SK-N-SH (cell line): ENCODE results near the gene MB21D2. TPM values are rescaled to one million over a fixed set of nuclear protein-coding genes. Genes with fewer than 3 reads are reported as not detected.

ENCODE experiments used
- CTCF ChIA-PET: fragments of 300-600, 350-600 bp; formaldehyde crosslinking; extraction: SDS; loops from one replicate; lab custom pipeline; 2021; lab: Yijun Ruan, JAX
- POLR2A ChIA-PET: fragments of 350-600 bp; sonication (Branson Sonifier 250); formaldehyde crosslinking; extraction: SDS; loops from one replicate; lab custom pipeline; 2020; ENCODE audit warnings: antibody characterized with exemption, inconsistent platforms; lab: Yijun Ruan, JAX
- DNase-seq: peaks from one replicate; pipeline ENCODE4 v3.0.0; 2012
- H2AFZ ChIP-seq: fragments of 200-600 bp; sonication (generic); 2 replicates; pipeline ENCODE4 v1.8.1; 2016; ENCODE audit warnings: antibody characterized with exemption, mild to moderate bottlenecking, low read depth
- H3F3A ChIP-seq: fragments of 200-600 bp; sonication (generic); replicated peaks from 2 replicates; pipeline ENCODE3; 2016; ENCODE audit warnings: antibody characterized with exemption, mild to moderate bottlenecking; ENCODE audit not compliant: insufficient read depth
- H3K27ac ChIP-seq, 2 experiments: fragments of 200-500 bp in 1 of 2; fragments of 200-600 bp in 1 of 2; sonication (Bioruptor generic) in 1 of 2; sonication (generic), shearing (Covaris generic) in 1 of 2; 2 replicates each; pipeline versions ENCODE4 v1.5.1 to v1.6.1; 2014 to 2016; ENCODE audit warnings: low read depth in 2 of 2, inconsistent platforms in 1 of 2, low read length in 1 of 2, mild to moderate bottlenecking in 1 of 2, mixed read lengths in 1 of 2
- H3K27me3 ChIP-seq: fragments of 200-600 bp; sonication (generic), shearing (Covaris generic); 2 replicates; pipeline ENCODE4 v1.6.1; 2016; ENCODE audit warnings: mixed run types; ENCODE audit not compliant: insufficient read depth
- H3K36me3 ChIP-seq, 2 experiments: fragments of 200-500 bp in 1 of 2; fragments of 200-600 bp in 1 of 2; sonication (Bioruptor generic) in 1 of 2; sonication (generic) in 1 of 2; replicated peaks in 1 of 2; 2 replicates each; pipeline versions ENCODE3 to v1.5.1; 2014 to 2016; ENCODE audit warnings: low read length in 1 of 2, mild to moderate bottlenecking in 1 of 2; ENCODE audit not compliant: insufficient read depth in 2 of 2, control insufficient read depth in 1 of 2
- H3K4me1 ChIP-seq, 2 experiments: fragments of 200-500 bp in 1 of 2; fragments of 200-600 bp in 1 of 2; sonication (Bioruptor generic) in 1 of 2; sonication (generic), shearing (Covaris generic) in 1 of 2; 2 replicates each; pipeline versions ENCODE4 v1.5.1 to v1.6.1; 2014 to 2016; ENCODE audit warnings: low read depth in 1 of 2, low read length in 1 of 2, mixed run types in 1 of 2; ENCODE audit not compliant: insufficient read depth in 2 of 2, control insufficient read depth in 1 of 2
- H3K4me2 ChIP-seq: fragments of 200-600 bp; sonication (generic), shearing (Covaris generic); 2 replicates; pipeline ENCODE4 v1.6.1; 2017; ENCODE audit warnings: mixed run types
- H3K4me3 ChIP-seq, 2 experiments: fragments of 200-500 bp in 1 of 2; fragments of 200-600 bp in 1 of 2; sonication (Bioruptor generic) in 1 of 2; sonication (generic), shearing (Covaris generic) in 1 of 2; 2 replicates each; pipeline versions ENCODE4 v1.5.1 to v1.8.1; 2014 to 2016; ENCODE audit warnings: low read depth in 2 of 2, inconsistent platforms in 1 of 2, low read length in 1 of 2, mild to moderate bottlenecking in 1 of 2, mixed read lengths in 1 of 2, moderate library complexity in 1 of 2
- H3K79me2 ChIP-seq: fragments of 200-600 bp; sonication (generic); 2 replicates; pipeline ENCODE4 v1.8.1; 2017; ENCODE audit warnings: mild to moderate bottlenecking; ENCODE audit not compliant: insufficient read depth
- H3K9ac ChIP-seq: fragments of 200-600 bp; sonication (generic); 2 replicates; pipeline ENCODE4 v1.6.1; 2017; ENCODE audit warnings: mixed run types
- H3K9me2 ChIP-seq: fragments of 200-600 bp; sonication (generic); 2 replicates; pipeline ENCODE4 v1.6.1; 2017; ENCODE audit warnings: mixed run types
- H3K9me3 ChIP-seq: fragments of 200-600 bp; sonication (generic); 2 replicates; pipeline ENCODE4 v1.6.1; 2017; ENCODE audit warnings: mixed run types, mild to moderate bottlenecking, moderate library complexity
- H4K20me1 ChIP-seq: fragments of 200-600 bp; sonication (generic); 2 replicates; pipeline ENCODE4 v1.6.1; 2017; ENCODE audit warnings: mild to moderate bottlenecking, mixed run types; ENCODE audit not compliant: insufficient read depth
- CHD2 ChIP-seq: fragments of 150-350 bp; IDR thresholded peaks from 2 replicates; pipeline ENCODE4 v1.6.1; 2018; ENCODE audit warnings: low read length; ENCODE audit not compliant: partially characterized antibody
- ELF1 ChIP-seq: IDR thresholded peaks from 2 replicates; pipeline ENCODE4 v1.4.0; 2012
- EZH2phosphoT487 ChIP-seq: fragments of 200-600 bp; sonication (generic); IDR thresholded peaks from 2 replicates; pipeline ENCODE4 v1.6.1; 2017; ENCODE audit warnings: low read depth, mixed run types, mild to moderate bottlenecking, antibody characterized with exemption, moderate library complexity, borderline replicate concordance
- FOXJ3 ChIP-seq: sonication (generic); formaldehyde crosslinking; IDR thresholded peaks from 2 replicates; pipeline ENCODE4 v1.5.1; 2020; ENCODE audit warnings: mild to moderate bottlenecking, missing genetic modification reagents
- GABPA ChIP-seq: IDR thresholded peaks from 2 replicates; pipeline ENCODE4 v1.4.0; 2012; ENCODE audit warnings: low read depth, mild to moderate bottlenecking
- NFIC ChIP-seq: IDR thresholded peaks from 2 replicates; pipeline ENCODE4 v1.4.0; 2012; ENCODE audit warnings: borderline replicate concordance
- NRF1 ChIP-seq: IDR thresholded peaks from 2 replicates; pipeline ENCODE4 v1.6.1; 2012; ENCODE audit warnings: low read depth, mild to moderate bottlenecking, low read length
- RFX5 ChIP-seq: IDR thresholded peaks from 2 replicates; pipeline ENCODE4 v1.6.1; 2012; ENCODE audit warnings: mild to moderate bottlenecking, improper control_type of control experiment, low read length
- TCF12 ChIP-seq: IDR thresholded peaks from 2 replicates; pipeline ENCODE4 v1.4.0; 2012
- YY1 ChIP-seq: IDR thresholded peaks from 2 replicates; pipeline ENCODE4 v1.4.0; 2012; ENCODE audit warnings: low read depth, mild to moderate bottlenecking
- WGBS: methylation state at CpG from one replicate; pipeline ENCODE4 v1.1.6; 2017; ENCODE audit warnings: low lambda C conversion rate; 5-methylcytosine and 5-hydroxymethylcytosine counted together
- polyA plus RNA-seq, 3 experiments: library from polyadenylated mRNA; depleted of rRNA; stranded (reverse); fragments of >200 nt; gene quantifications; 2 replicates each; pipeline ENCODE4 v1.2.3, GENCODE V29; 2012
- TF ChIP-seq, protein P1 (sequence below): IDR thresholded peaks from 2 replicates; pipeline ENCODE4 v1.6.1; 2012; ENCODE audit warnings: mild to moderate bottlenecking, low read depth, low read length, moderate library complexity
- TF ChIP-seq, protein P2 (sequence below): IDR thresholded peaks from 2 replicates; pipeline ENCODE4 v1.4.0; 2012; ENCODE audit warnings: low read depth
- TF ChIP-seq, protein P3 (sequence below): IDR thresholded peaks from 2 replicates; pipeline ENCODE4; 2012
- TF ChIP-seq, protein P4 (sequence below): fragments of 150-350 bp; IDR thresholded peaks from 2 replicates; pipeline ENCODE4 v1.6.1; 2017; ENCODE audit warnings: antibody characterized with exemption, low read length, low read depth, borderline replicate concordance
- TF ChIP-seq, protein P5 (sequence below): fragments of 150-350 bp; IDR thresholded peaks from 2 replicates; pipeline ENCODE4 v1.6.1; 2016; ENCODE audit warnings: mild to moderate bottlenecking, low read depth, low read length
- TF ChIP-seq, protein P6 (sequence below): IDR thresholded peaks from 2 replicates; pipeline ENCODE4 v1.4.0; 2012; ENCODE audit warnings: low read depth, borderline replicate concordance
- TF ChIP-seq, protein P7 (sequence below): fragments of 200-600 bp; sonication (generic); IDR thresholded peaks from 2 replicates; pipeline ENCODE4 v1.6.1; 2017; ENCODE audit warnings: antibody characterized with exemption, mild to moderate bottlenecking, moderate library complexity

Gene MB21D2
- polyA plus RNA-seq, 1 of the 3 experiments (the other 2 are of a cell fraction) = 12.7 TPM

DNA sequence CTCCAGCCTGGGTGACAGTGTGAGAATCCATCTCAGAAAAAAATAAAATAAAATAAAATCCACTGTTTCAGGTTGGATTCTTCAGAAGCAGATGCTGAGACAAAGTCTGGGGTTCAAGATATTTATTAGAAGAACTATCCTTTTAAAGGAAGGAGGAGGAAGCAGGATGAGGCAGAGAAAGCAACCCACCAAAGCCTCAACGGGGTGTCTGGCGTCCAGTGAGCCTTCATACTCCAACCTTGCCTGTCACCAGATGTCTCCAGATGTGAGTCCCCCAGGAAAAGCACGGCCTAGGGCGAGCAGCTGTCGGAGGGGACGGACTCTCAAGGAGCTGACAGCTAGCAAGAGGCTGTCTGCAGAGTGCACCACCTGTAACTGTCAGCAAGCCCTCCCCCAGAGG, 37.3 kb downstream of the MB21D2 start:
- WGBS = 77% methylated on average over 4 of the region's 6 CpGs
- no peak overlapping the region for H3K9ac ChIP-seq
- no peak for TF ChIP-seq CHD2
- TF ChIP-seq, protein P1, sequence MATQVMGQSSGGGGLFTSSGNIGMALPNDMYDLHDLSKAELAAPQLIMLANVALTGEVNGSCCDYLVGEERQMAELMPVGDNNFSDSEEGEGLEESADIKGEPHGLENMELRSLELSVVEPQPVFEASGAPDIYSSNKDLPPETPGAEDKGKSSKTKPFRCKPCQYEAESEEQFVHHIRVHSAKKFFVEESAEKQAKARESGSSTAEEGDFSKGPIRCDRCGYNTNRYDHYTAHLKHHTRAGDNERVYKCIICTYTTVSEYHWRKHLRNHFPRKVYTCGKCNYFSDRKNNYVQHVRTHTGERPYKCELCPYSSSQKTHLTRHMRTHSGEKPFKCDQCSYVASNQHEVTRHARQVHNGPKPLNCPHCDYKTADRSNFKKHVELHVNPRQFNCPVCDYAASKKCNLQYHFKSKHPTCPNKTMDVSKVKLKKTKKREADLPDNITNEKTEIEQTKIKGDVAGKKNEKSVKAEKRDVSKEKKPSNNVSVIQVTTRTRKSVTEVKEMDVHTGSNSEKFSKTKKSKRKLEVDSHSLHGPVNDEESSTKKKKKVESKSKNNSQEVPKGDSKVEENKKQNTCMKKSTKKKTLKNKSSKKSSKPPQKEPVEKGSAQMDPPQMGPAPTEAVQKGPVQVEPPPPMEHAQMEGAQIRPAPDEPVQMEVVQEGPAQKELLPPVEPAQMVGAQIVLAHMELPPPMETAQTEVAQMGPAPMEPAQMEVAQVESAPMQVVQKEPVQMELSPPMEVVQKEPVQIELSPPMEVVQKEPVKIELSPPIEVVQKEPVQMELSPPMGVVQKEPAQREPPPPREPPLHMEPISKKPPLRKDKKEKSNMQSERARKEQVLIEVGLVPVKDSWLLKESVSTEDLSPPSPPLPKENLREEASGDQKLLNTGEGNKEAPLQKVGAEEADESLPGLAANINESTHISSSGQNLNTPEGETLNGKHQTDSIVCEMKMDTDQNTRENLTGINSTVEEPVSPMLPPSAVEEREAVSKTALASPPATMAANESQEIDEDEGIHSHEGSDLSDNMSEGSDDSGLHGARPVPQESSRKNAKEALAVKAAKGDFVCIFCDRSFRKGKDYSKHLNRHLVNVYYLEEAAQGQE = no peak
- TF ChIP-seq, protein P2, sequence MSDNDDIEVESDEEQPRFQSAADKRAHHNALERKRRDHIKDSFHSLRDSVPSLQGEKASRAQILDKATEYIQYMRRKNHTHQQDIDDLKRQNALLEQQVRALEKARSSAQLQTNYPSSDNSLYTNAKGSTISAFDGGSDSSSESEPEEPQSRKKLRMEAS = no peak
- TF ChIP-seq, protein P3, sequence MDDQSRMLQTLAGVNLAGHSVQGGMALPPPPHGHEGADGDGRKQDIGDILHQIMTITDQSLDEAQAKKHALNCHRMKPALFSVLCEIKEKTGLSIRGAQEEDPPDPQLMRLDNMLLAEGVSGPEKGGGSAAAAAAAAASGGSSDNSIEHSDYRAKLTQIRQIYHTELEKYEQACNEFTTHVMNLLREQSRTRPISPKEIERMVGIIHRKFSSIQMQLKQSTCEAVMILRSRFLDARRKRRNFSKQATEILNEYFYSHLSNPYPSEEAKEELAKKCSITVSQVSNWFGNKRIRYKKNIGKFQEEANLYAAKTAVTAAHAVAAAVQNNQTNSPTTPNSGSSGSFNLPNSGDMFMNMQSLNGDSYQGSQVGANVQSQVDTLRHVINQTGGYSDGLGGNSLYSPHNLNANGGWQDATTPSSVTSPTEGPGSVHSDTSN = no peak
- no peak for TF ChIP-seq ELF1
- TF ChIP-seq GABPA = no peak
- TF ChIP-seq NFIC = no peak
- TF ChIP-seq FOXJ3 = no peak
- TF ChIP-seq, protein P4, sequence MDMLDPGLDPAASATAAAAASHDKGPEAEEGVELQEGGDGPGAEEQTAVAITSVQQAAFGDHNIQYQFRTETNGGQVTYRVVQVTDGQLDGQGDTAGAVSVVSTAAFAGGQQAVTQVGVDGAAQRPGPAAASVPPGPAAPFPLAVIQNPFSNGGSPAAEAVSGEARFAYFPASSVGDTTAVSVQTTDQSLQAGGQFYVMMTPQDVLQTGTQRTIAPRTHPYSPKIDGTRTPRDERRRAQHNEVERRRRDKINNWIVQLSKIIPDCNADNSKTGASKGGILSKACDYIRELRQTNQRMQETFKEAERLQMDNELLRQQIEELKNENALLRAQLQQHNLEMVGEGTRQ = no peak
- TF ChIP-seq, protein P5, sequence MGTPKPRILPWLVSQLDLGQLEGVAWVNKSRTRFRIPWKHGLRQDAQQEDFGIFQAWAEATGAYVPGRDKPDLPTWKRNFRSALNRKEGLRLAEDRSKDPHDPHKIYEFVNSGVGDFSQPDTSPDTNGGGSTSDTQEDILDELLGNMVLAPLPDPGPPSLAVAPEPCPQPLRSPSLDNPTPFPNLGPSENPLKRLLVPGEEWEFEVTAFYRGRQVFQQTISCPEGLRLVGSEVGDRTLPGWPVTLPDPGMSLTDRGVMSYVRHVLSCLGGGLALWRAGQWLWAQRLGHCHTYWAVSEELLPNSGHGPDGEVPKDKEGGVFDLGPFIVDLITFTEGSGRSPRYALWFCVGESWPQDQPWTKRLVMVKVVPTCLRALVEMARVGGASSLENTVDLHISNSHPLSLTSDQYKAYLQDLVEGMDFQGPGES = no peak
- no peak for TF ChIP-seq EZH2phosphoT487
- TF ChIP-seq RFX5 = no peak
- TF ChIP-seq, protein P6, sequence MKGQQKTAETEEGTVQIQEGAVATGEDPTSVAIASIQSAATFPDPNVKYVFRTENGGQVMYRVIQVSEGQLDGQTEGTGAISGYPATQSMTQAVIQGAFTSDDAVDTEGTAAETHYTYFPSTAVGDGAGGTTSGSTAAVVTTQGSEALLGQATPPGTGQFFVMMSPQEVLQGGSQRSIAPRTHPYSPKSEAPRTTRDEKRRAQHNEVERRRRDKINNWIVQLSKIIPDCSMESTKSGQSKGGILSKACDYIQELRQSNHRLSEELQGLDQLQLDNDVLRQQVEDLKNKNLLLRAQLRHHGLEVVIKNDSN = no peak
- no peak for TF ChIP-seq NRF1
- TF ChIP-seq, protein P7, sequence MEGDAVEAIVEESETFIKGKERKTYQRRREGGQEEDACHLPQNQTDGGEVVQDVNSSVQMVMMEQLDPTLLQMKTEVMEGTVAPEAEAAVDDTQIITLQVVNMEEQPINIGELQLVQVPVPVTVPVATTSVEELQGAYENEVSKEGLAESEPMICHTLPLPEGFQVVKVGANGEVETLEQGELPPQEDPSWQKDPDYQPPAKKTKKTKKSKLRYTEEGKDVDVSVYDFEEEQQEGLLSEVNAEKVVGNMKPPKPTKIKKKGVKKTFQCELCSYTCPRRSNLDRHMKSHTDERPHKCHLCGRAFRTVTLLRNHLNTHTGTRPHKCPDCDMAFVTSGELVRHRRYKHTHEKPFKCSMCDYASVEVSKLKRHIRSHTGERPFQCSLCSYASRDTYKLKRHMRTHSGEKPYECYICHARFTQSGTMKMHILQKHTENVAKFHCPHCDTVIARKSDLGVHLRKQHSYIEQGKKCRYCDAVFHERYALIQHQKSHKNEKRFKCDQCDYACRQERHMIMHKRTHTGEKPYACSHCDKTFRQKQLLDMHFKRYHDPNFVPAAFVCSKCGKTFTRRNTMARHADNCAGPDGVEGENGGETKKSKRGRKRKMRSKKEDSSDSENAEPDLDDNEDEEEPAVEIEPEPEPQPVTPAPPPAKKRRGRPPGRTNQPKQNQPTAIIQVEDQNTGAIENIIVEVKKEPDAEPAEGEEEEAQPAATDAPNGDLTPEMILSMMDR = no peak
- TF ChIP-seq YY1 = no peak
- no peak for TF ChIP-seq TCF12
- TF ChIP-seq, all 33 proteins: peak for 0
- H3K27ac ChIP-seq = no peak overlapping the region
- H3K4me2 ChIP-seq = no peak overlapping the region; the same call in 1 of the 2 replicates
- H3K27me3 ChIP-seq = no peaks in the 10 kb centered on the region
- peaks cover 0 to 5% of the 10 kb centered on the region in 2 experiments for H3K36me3 ChIP-seq
- ChIA-PET POLR2A (no interaction called here), CTCF (interaction anchor here (0.7 to 1.6 kb wide), 3 partner anchors 9 to 19 kb away, joined by 3 to 5 read pairs (median 4); no protein-coding TSS in a partner anchor)
- no peak overlapping the region for H3K4me3 ChIP-seq
- no peaks in the 10 kb centered on the region for H3K9me2 ChIP-seq
- H4K20me1 ChIP-seq = no peaks in the 10 kb centered on the region
- peaks cover 35% of the 10 kb centered on the region for H3F3A ChIP-seq
- DNase-seq = no peak
- H3K4me1 ChIP-seq = peaks cover 6 to 22% of the 10 kb centered on the region in 2 experiments
- H3K79me2 ChIP-seq = peaks cover 63% of the 10 kb centered on the region
- H2AFZ ChIP-seq = no peak overlapping the region
- H3K9me3 ChIP-seq = no peaks in the 10 kb centered on the region
